HepG2 (cell line): Measurements from ENCODE around the gene BCL2L11. TPM values are rescaled to one million over a fixed set of nuclear protein-coding genes. Genes with fewer than 3 reads are reported as not detected.
A peak's percentile ranks its signal among the peaks of the same experiment; 100 is the strongest.

Source experiments
- BRCA1 ChIP-seq: sonication (generic); formaldehyde crosslinking; IDR thresholded peaks from 2 replicates; pipeline ENCODE4 v1.4.0; 2020; ENCODE audit warnings: missing genetic modification reagents
- CBX5 ChIP-seq: sonication (generic); formaldehyde crosslinking; IDR thresholded peaks from 2 replicates; pipeline ENCODE4 v1.4.0; 2020; ENCODE audit warnings: missing genetic modification reagents, borderline replicate concordance
- CC2D1A ChIP-seq: sonication (generic); formaldehyde crosslinking; IDR thresholded peaks from 2 replicates; pipeline ENCODE4 v1.8.1; 2023; ENCODE audit warnings: mild to moderate bottlenecking, missing genetic modification reagents
- NR1H2 ChIP-seq: sonication (generic); formaldehyde crosslinking; IDR thresholded peaks from 2 replicates; pipeline ENCODE4 v1.8.1; 2022; ENCODE audit warnings: low read depth, missing genetic modification reagents, borderline replicate concordance
- NRL ChIP-seq: sonication (generic); formaldehyde crosslinking; IDR thresholded peaks from 2 replicates; pipeline ENCODE4 v1.5.0; 2020; ENCODE audit warnings: missing genetic modification reagents, mild to moderate bottlenecking, moderate library complexity, borderline replicate concordance
- PRDM10 ChIP-seq: sonication (generic); formaldehyde crosslinking; IDR thresholded peaks from 2 replicates; pipeline ENCODE4 v1.4.0; 2020; ENCODE audit warnings: low read depth, missing genetic modification reagents
- RERE ChIP-seq: IDR thresholded peaks from 2 replicates; pipeline ENCODE4 v1.6.1; 2016; ENCODE audit warnings: low read depth, missing genetic modification reagents, missing compliant biosample characterization
- ZNF24 ChIP-seq: fragments of 450-650 bp; IDR thresholded peaks from 2 replicates; pipeline ENCODE4 v1.6.1; 2017; ENCODE audit warnings: antibody characterized with exemption, mild to moderate bottlenecking
- ZNF670 ChIP-seq: sonication (generic); formaldehyde crosslinking; IDR thresholded peaks from 2 replicates; pipeline ENCODE4 v1.8.0; 2022; ENCODE audit warnings: mild to moderate bottlenecking, missing genetic modification reagents, borderline replicate concordance
- polyA plus RNA-seq, 8 experiments: library from polyadenylated mRNA; depleted of rRNA in 3 of 8; stranded (reverse) in 7 of 8; unstranded in 1 of 8; fragments of >200 nt; fragmentation: Illumina TruSeq in 4 of 8; extraction: Trizol in 4 of 8; gene quantifications; 2 replicates each; pipeline versions ENCODE4 v1.2.1 to v1.2.3, GENCODE V29; 2011 to 2016; ENCODE audit warnings: low read depth in 4 of 8, missing spikeins in 1 of 8, mixed read lengths in 1 of 8; ENCODE audit not compliant: insufficient read depth in 1 of 8
- total RNA-seq, 5 experiments: library from RNA; depleted of rRNA; stranded (reverse); fragments of >200 nt; fragmentation: Illumina TruSeq; extraction: Trizol; gene quantifications; 2 replicates each; pipeline ENCODE4 v1.2.3, GENCODE V29; 2016; ENCODE audit warnings: low read depth in 1 of 5

BCL2L11 gene
- total and polyA plus RNA-seq, 2 of the 13 experiments (the other 11 are each of a cell fraction or from before 2014, with no cell fraction given): 6.1 to 9.7 TPM

GRCh38 chr2:111121028-111121827 is 514 bp downstream of the BCL2L11 start (continued):
- TF ChIP-seq RERE (CRISPR knock-in tag) (no peak), NR1H2 (CRISPR knock-in tag) (0 out of 2 replicates have a peak, but pooled peaks have one; percentile 23), BRCA1 (CRISPR knock-in tag) (0 out of 2 replicates have a peak, but pooled peaks have one; percentile 13), ZNF24 (no peak), CBX5 (CRISPR knock-in tag) (0 out of 2 replicates have a peak, but pooled peaks have one; percentile 6), NRL (CRISPR knock-in tag) (peak; percentile 79; the same call in 1 of the 2 replicates), ZNF670 (CRISPR knock-in tag) (0 out of 2 replicates have a peak, but pooled peaks have one; percentile 5), PRDM10 (CRISPR knock-in tag) (no peak), CC2D1A (no peak)
- TF ChIP-seq, all 625 proteins: peak for 107
